Brain microvascular endothelial cell (primary cell): ENCODE measurements around the gene SURF2.

ENCODE experiments used
- DNase-seq: peaks from one replicate; pipeline ENCODE4 v3.0.0-alpha.2; 2020
- H3K27ac ChIP-seq: fragments of 250-450 bp; sonication (Bioruptor Pico); 2 replicates; pipeline ENCODE4 v1.5.1; 2020; ENCODE audit warnings: mild to moderate bottlenecking, moderate library complexity
- H3K27me3 ChIP-seq: fragments of 250-450 bp; sonication (Bioruptor Pico); replicated peaks from 2 replicates; pipeline ENCODE4 v1.5.1; 2020; ENCODE audit warnings: mild to moderate bottlenecking
- H3K36me3 ChIP-seq: fragments of 250-450 bp; sonication (Bioruptor Pico); replicated peaks from 2 replicates; pipeline ENCODE4 v1.5.1; 2020; ENCODE audit warnings: mild to moderate bottlenecking
- H3K4me3 ChIP-seq: 2 replicates; pipeline ENCODE4 v1.5.1; 2011; ENCODE audit warnings: low read depth, mild to moderate bottlenecking, control low read depth, low read length, moderate library complexity
- CTCF ChIP-seq: IDR thresholded peaks from 2 replicates; pipeline ENCODE4 v1.5.1; 2011; ENCODE audit warnings: low read depth, mild to moderate bottlenecking, moderate library complexity, low read length, control low read depth, inconsistent platforms; ENCODE audit errors: missing control alignments
- in situ Hi-C: cut with HindIII; loops from 2 replicates; pipeline ENCODE4 v1.10.0; 2017; ENCODE audit warnings: low sequenced_read_pairs, low pct_ligation_motif_present

SURF2 gene

GRCh38 chr9:133361507-133362092 lies 5.2 kb downstream of the SURF2 start:
- no peak for TF ChIP-seq CTCF
- no peak overlapping the region for H3K4me3 ChIP-seq
- no peaks in the 10 kb centered on the region for H3K27me3 ChIP-seq
- in situ Hi-C loops: no loop called here
- no peak for DNase-seq
- H3K27ac ChIP-seq: no peak overlapping the region
- H3K36me3 ChIP-seq: peaks cover 60% of the 10 kb centered on the region

GRCh38 chr9:133362359-133363044 lies 6.2 kb downstream of the SURF2 start:
- H3K27ac ChIP-seq: no peak overlapping the region
- no peak for DNase-seq
- no peaks in the 10 kb centered on the region for H3K27me3 ChIP-seq
- TF ChIP-seq CTCF: no peak
- in situ Hi-C loops: no loop called here
- no peak overlapping the region for H3K4me3 ChIP-seq
- peaks cover 69% of the 10 kb centered on the region for H3K36me3 ChIP-seq

- no peak for DNase-seq
- Histone ChIP-seq H3K36me3 (peaks cover 83% of the 10 kb centered on the region), H3K4me3 (no peak overlapping the region), H3K27ac (no peak overlapping the region), H3K27me3 (no peaks in the 10 kb centered on the region)
- in situ Hi-C loops: no loop called here
- no peak for TF ChIP-seq CTCF
These were observed 10.1 kb downstream of the SURF2 start for GRCh38 chr9:133366435-133366834.

- Histone ChIP-seq H3K27ac (no peak overlapping the region), H3K27me3 (no peaks in the 10 kb centered on the region), H3K36me3 (peaks cover 84% of the 10 kb centered on the region), H3K4me3 (no peak overlapping the region)
- no peak for TF ChIP-seq CTCF
- no peak for DNase-seq
- in situ Hi-C loops: no loop called here
These were observed 10.9 kb downstream of the SURF2 start for GRCh38 chr9:133367221-133367620.

- Histone ChIP-seq H3K4me3 (no peak overlapping the region), H3K27me3 (no peaks in the 10 kb centered on the region), H3K36me3 (peaks cover 84% of the 10 kb centered on the region), H3K27ac (no peak overlapping the region)
- in situ Hi-C loops: no loop called here
- TF ChIP-seq CTCF: no peak
- DNase-seq: no peak
These were observed 11.4 kb downstream of the SURF2 start for GRCh38 chr9:133367778-133368177.
